ENCODE measurements around the gene BBS9.
A peak's percentile ranks its signal among the peaks of the same experiment; 100 is the strongest.

The BBS9 gene

DNA sequence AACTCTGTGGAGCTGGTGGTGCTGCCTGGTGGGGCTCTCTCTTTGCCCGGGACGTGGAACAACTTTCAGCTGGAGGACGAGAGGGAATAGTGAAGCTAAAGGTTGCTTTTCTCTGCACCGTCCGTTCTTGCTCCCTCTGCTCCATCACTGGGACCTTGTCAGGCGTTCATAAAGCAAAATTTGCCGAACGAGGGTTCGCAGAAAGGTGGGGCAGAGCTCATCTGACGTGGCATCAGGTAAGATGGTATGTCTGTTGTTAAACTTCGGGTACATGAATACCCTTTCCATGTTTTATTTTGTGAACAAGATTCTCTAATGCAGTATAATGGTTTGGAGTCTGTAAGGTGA, 416 bp downstream of the BBS9 start:
- Histone ChIP-seq H3K4me2 (ENCODE audit: low read depth, low read length, poor library complexity, severe bottlenecking) (peak overlapping the region; percentile 86), H3K9me3 (ENCODE audit: insufficient read depth, low read depth, low read length) (no peaks in the 10 kb centered on the region), H2AFZ (ENCODE audit: low read length) (peak overlapping the region; percentile 98), H3K36me3 (ENCODE audit: insufficient read depth, low read length) (no peaks in the 10 kb centered on the region), H3K9me2 (replicated peaks; ENCODE audit: low read depth, low read length) (no peaks in the 10 kb centered on the region), H3K27me3 (ENCODE audit: insufficient read depth, low read length, poor library complexity, severe bottlenecking) (no peaks in the 10 kb centered on the region), H3K9ac (ENCODE audit: low read depth, low read length, poor library complexity, severe bottlenecking) (peak overlapping the region; percentile 70), H4K20me1 (ENCODE audit: insufficient read depth, low read length, poor library complexity, severe bottlenecking) (no peaks in the 10 kb centered on the region), H3K4me3 (ENCODE audit: low read length, poor library complexity, severe bottlenecking) (peak overlapping the region; percentile 86), H3K79me2 (ENCODE audit: insufficient read depth, low read length) (no peaks in the 10 kb centered on the region), H3F3A (ENCODE audit: low read depth) (no peaks in the 10 kb centered on the region), H3K4me1 (ENCODE audit: insufficient read depth, low read length, poor library complexity, severe bottlenecking) (peaks cover 5% of the 10 kb centered on the region)
- TF ChIP-seq EZH2phosphoT487 (IDR thresholded peaks at IDR 0.05; ENCODE audit: borderline replicate concordance) (no peak), CTCF (conservative IDR thresholded peaks at IDR 0.05; ENCODE audit: low read length) (no peak)

DNA sequence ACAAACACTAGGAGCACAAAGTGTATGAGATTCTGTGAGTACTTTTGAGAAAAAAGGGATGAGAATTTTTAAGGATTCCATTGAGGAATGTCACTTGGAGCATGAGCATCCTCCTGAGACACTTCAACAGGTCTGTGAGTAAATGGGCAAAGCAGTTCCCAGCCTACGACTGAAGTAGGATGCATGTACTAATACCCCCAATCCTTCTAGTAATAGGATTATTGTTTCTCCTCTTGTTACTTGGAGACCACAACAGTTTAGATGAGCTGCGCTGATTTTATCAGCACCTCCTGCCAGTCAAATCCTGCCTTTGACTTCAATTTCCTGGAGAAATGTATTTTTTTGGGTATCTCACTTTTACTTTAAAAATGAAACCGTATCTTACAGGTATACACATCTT, 820 bp downstream of the BBS9 start:
- Histone ChIP-seq H3K9me2 (replicated peaks; ENCODE audit: low read depth, low read length) (no peaks in the 10 kb centered on the region), H3K9me3 (ENCODE audit: insufficient read depth, low read depth, low read length) (no peaks in the 10 kb centered on the region), H4K20me1 (ENCODE audit: insufficient read depth, low read length, poor library complexity, severe bottlenecking) (no peaks in the 10 kb centered on the region), H2AFZ (ENCODE audit: low read length) (peak overlapping the region; percentile 98), H3K36me3 (ENCODE audit: insufficient read depth, low read length) (no peaks in the 10 kb centered on the region), H3K79me2 (ENCODE audit: insufficient read depth, low read length) (no peaks in the 10 kb centered on the region), H3F3A (ENCODE audit: low read depth) (no peaks in the 10 kb centered on the region), H3K4me2 (ENCODE audit: low read depth, low read length, poor library complexity, severe bottlenecking) (peak overlapping the region; percentile 86), H3K4me3 (ENCODE audit: low read length, poor library complexity, severe bottlenecking) (peak overlapping the region; percentile 86), H3K27me3 (ENCODE audit: insufficient read depth, low read length, poor library complexity, severe bottlenecking) (no peaks in the 10 kb centered on the region), H3K4me1 (ENCODE audit: insufficient read depth, low read length, poor library complexity, severe bottlenecking) (peaks cover 5% of the 10 kb centered on the region), H3K9ac (ENCODE audit: low read depth, low read length, poor library complexity, severe bottlenecking) (peak overlapping the region; percentile 70)
- no peak for TF ChIP-seq CTCF (conservative IDR thresholded peaks at IDR 0.05; ENCODE audit: low read length)
- no peak for TF ChIP-seq EZH2phosphoT487 (IDR thresholded peaks at IDR 0.05; ENCODE audit: borderline replicate concordance)

- Histone ChIP-seq H3K36me3 (ENCODE audit: insufficient read depth, low read length) (no peaks in the 10 kb centered on the region), H3K4me1 (ENCODE audit: insufficient read depth, low read length, poor library complexity, severe bottlenecking) (no peaks in the 10 kb centered on the region), H3K79me2 (ENCODE audit: insufficient read depth, low read length) (no peaks in the 10 kb centered on the region), H3K9ac (ENCODE audit: low read depth, low read length, poor library complexity, severe bottlenecking) (no peak overlapping the region), H3K4me2 (ENCODE audit: low read depth, low read length, poor library complexity, severe bottlenecking) (no peak overlapping the region), H4K20me1 (ENCODE audit: insufficient read depth, low read length, poor library complexity, severe bottlenecking) (no peaks in the 10 kb centered on the region), H3K27me3 (ENCODE audit: insufficient read depth, low read length, poor library complexity, severe bottlenecking) (no peaks in the 10 kb centered on the region), H3K9me3 (ENCODE audit: insufficient read depth, low read depth, low read length) (no peaks in the 10 kb centered on the region), H3K9me2 (replicated peaks; ENCODE audit: low read depth, low read length) (no peaks in the 10 kb centered on the region), H2AFZ (ENCODE audit: low read length) (no peak overlapping the region), H3K4me3 (ENCODE audit: low read length, poor library complexity, severe bottlenecking) (no peak overlapping the region), H3F3A (ENCODE audit: low read depth) (no peaks in the 10 kb centered on the region)
- TF ChIP-seq CTCF (conservative IDR thresholded peaks at IDR 0.05; ENCODE audit: low read length): no peak
- TF ChIP-seq EZH2phosphoT487 (IDR thresholded peaks at IDR 0.05; ENCODE audit: borderline replicate concordance): no peak
Measured at GRCh38 chr7:33137103-33137502, 7.7 kb downstream of the BBS9 start.

Data from Loucy (cell line).